UCSD-AML1 (cell line): ENCODE measurements around the gene DAG1.

ENCODE experiments used
- DNase-seq: peaks from one replicate; lab custom pipeline; 2025; ENCODE audit not compliant: unreplicated experiment; lab: John Stamatoyannopoulos, UW

DAG1 gene

GRCh38 chr3:49552087-49552486 lies 82.0 kb downstream of the DAG1 start:
- DNase-seq: no peak

GRCh38 chr3:49553324-49553691 lies 83.2 kb downstream of the DAG1 start:
- no peak for DNase-seq

GRCh38 chr3:49553692-49554632 lies 83.9 kb downstream of the DAG1 start, which contains the start of gene BSN:
TSS of gene BSN (plus strand) at chr3:49554477. CDS start at chr3:49554603, 126 bp downstream.
- DNase-seq: peak; percentile 89

- DNase-seq: peak; percentile 67
Observed at GRCh38 chr3:49554633-49555265, 84.7 kb downstream of the DAG1 start.

GRCh38 chr3:49556500-49557275 lies 86.6 kb downstream of the DAG1 start:
- no peak for DNase-seq

GRCh38 chr3:49563040-49563578 lies 93.0 kb downstream of the DAG1 start:
- DNase-seq: no peak

- no peak for DNase-seq
Observed at GRCh38 chr3:49563766-49564165, 93.7 kb downstream of the DAG1 start.

- no peak for DNase-seq
Observed at GRCh38 chr3:49566312-49566711, 96.2 kb downstream of the DAG1 start.

- DNase-seq: no peak
Observed at GRCh38 chr3:49567406-49567805, 97.3 kb downstream of the DAG1 start.

GRCh38 chr3:49568965-49569364 lies 98.9 kb downstream of the DAG1 start:
- DNase-seq: no peak

GRCh38 chr3:49570028-49570654 lies 100.1 kb downstream of the DAG1 start:
- DNase-seq: no peak

GRCh38 chr3:49582177-49582576 lies 112.1 kb downstream of the DAG1 start:
- DNase-seq: no peak
